Measurements from ENCODE around the gene BRD7. TPM values are rescaled to one million over a fixed set of nuclear protein-coding genes. Genes with fewer than 3 reads are reported as not detected.
A peak's percentile ranks its signal among the peaks of the same experiment; 100 is the strongest.

Gene BRD7
- total and polyA plus RNA-seq, 2 of the 13 experiments (the other 11 are each of a cell fraction or from before 2014, with no cell fraction given), result 82.3 to 149 TPM

DNA sequence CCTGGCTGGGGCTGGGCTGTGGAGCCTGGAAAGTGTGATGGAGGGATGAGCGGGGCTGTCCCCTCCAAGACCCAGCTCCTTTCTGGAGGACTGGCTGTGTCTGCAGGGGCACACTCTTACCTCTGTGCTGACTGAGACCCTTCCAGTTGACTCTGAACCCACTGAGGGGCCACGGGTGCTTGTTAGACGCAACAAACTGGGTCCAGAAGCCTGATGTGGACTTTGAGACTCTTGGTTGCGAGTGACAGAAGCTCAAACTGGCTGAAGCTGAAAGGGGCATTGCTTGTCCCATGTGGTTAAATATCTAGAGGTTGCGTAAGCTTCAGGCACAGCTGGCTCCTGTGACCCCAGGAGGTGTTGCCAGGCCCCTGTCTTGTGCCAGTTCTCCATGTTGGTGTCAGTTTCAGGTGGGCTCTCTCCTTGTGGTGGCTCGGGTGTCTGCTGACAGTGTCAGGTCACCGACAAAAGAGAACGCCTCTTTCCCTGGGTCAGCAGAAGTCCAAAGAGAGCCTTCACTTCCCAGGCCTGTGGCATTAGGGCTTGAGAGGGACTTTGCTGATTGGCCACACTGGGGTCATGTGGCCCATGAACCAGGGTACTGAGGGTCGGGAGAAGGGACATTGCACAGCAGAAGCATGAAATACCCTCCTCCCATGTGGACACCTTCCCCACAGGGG lies 85.7 kb downstream of the BRD7 start (continued):
- TF ChIP-seq U2AF1 (optimal IDR thresholded peaks at IDR 0.05; ENCODE audit: low read depth, low read length) (no peak), NFKBIZ (CRISPR knock-in tag; IDR thresholded peaks at IDR 0.05) (0 out of 2 replicates have a peak, but pooled peaks have one; percentile 81), ZNF629 (CRISPR knock-in tag; conservative IDR thresholded peaks at IDR 0.05) (peak; percentile 16; the same call in 1 of the 2 replicates), ZFP90 (CRISPR knock-in tag; IDR thresholded peaks at IDR 0.05; ENCODE audit: borderline replicate concordance) (0 out of 2 replicates have a peak, but pooled peaks have one; percentile 69), ZNF460 (CRISPR knock-in tag; IDR thresholded peaks at IDR 0.05; ENCODE audit: borderline replicate concordance) (no peak), ZNF225 (CRISPR knock-in tag; IDR thresholded peaks at IDR 0.05) (no peak), ZNF782 (CRISPR knock-in tag; IDR thresholded peaks at IDR 0.05; ENCODE audit: borderline replicate concordance) (0 out of 2 replicates have a peak, but pooled peaks have one; percentile 38), ZNF768 (CRISPR knock-in tag; IDR thresholded peaks at IDR 0.05) (no peak), MTF1 (CRISPR knock-in tag; IDR thresholded peaks at IDR 0.05) (no peak), ZSCAN25 (CRISPR knock-in tag; IDR thresholded peaks at IDR 0.05) (peak; percentile 63; the same call in 1 of the 2 replicates), RXRA (CRISPR knock-in tag; IDR thresholded peaks at IDR 0.05) (peak; percentile 77; the same call in 1 of the 2 replicates), CERS6 (CRISPR knock-in tag; IDR thresholded peaks at IDR 0.05) (no peak), ZBTB7A (CRISPR knock-in tag; IDR thresholded peaks at IDR 0.05) (peak; percentile 91), TFDP2 (CRISPR knock-in tag; IDR thresholded peaks at IDR 0.05) (peak; percentile 37; the same call in 1 of the 2 replicates), AHR (CRISPR knock-in tag; IDR thresholded peaks at IDR 0.05) (0 out of 2 replicates have a peak, but pooled peaks have one; percentile 33), ZNF557 (CRISPR knock-in tag; IDR thresholded peaks at IDR 0.05) (0 out of 2 replicates have a peak, but pooled peaks have one; percentile 47), ZMAT5 (CRISPR knock-in tag; IDR thresholded peaks at IDR 0.05; ENCODE audit: borderline replicate concordance, low read depth) (no peak), ZNF558 (CRISPR knock-in tag; IDR thresholded peaks at IDR 0.05; ENCODE audit: borderline replicate concordance) (no peak), ZNF24 (IDR thresholded peaks at IDR 0.05) (no peak), RFX3 (CRISPR knock-in tag; IDR thresholded peaks at IDR 0.05) (no peak), ZNF101 (CRISPR knock-in tag; IDR thresholded peaks at IDR 0.05; ENCODE audit: borderline replicate concordance, low read depth) (no peak), ZNF580 (CRISPR knock-in tag; IDR thresholded peaks at IDR 0.05; ENCODE audit: borderline replicate concordance, low read depth) (peak; percentile 95; the same call in 1 of the 2 replicates), ZNF17 (CRISPR knock-in tag; IDR thresholded peaks at IDR 0.05) (no peak), BRD4 (CRISPR knock-in tag; IDR thresholded peaks at IDR 0.05) (no peak), MTERF4 (CRISPR knock-in tag; IDR thresholded peaks at IDR 0.05) (0 out of 2 replicates have a peak, but pooled peaks have one; percentile 65), FOXJ3 (CRISPR knock-in tag; IDR thresholded peaks at IDR 0.05; ENCODE audit: borderline replicate concordance) (peak; percentile 79), ZNF343 (CRISPR knock-in tag; IDR thresholded peaks at IDR 0.05) (peak; percentile 70; the same call in 1 of the 2 replicates), MAF1 (CRISPR knock-in tag; IDR thresholded peaks at IDR 0.05; ENCODE audit: borderline replicate concordance) (no peak)

Data from HepG2 (cell line).